CD4-positive, alpha-beta T cell (primary cell): ENCODE measurements around the gene TAX1BP1. TPM values are rescaled to one million over a fixed set of nuclear protein-coding genes. Genes with fewer than 3 reads are reported as not detected.

Source experiments
- ATAC-seq: fragments of 200-7000 bp; cut with Tn5 transposase; one replicate; pipeline ENCODE4 v1.10.0; 2022; ENCODE audit warnings: mild to moderate bottlenecking; ENCODE audit not compliant: poor library complexity
- CTCF ChIA-PET: fragments of 350-600 bp; sonication (Branson Sonifier 250); formaldehyde crosslinking; loops from one replicate; lab custom pipeline; 2021; ENCODE audit warnings: antibody characterized with exemption, inconsistent platforms; lab: Charles Lee
- POLR2A ChIA-PET: fragments of 350-600 bp; sonication (Branson Sonifier 250); formaldehyde crosslinking; loops from one replicate; lab custom pipeline; 2021; ENCODE audit warnings: antibody characterized with exemption, inconsistent platforms; lab: Charles Lee
- DNase-seq, 14 experiments: peaks; one replicate each; pipeline ENCODE4 v3.0.0-alpha.2; 2013 to 2020; ENCODE audit warnings: mixed read lengths in 2 of 14
- H3K27ac ChIP-seq, 2 donors: one replicate each; pipeline versions ENCODE4 v1.5.1 to v1.7.0; 2013; ENCODE audit warnings: low read length in 2 of 2, low read depth in 1 of 2, mild to moderate bottlenecking in 1 of 2
- H3K27me3 ChIP-seq, 2 experiments: 1 replicate in 1 of 2; 2 replicates in 1 of 2; pipeline versions ENCODE4 v1.6.1 to v1.7.0; 2013; ENCODE audit warnings: low read length in 2 of 2, control low read depth in 1 of 2, mild to moderate bottlenecking in 1 of 2, moderate library complexity in 1 of 2; ENCODE audit not compliant: insufficient read depth in 2 of 2, control insufficient read depth in 1 of 2
- H3K36me3 ChIP-seq: one replicate; pipeline ENCODE4 v1.6.1; 2013; ENCODE audit warnings: low read length, control low read depth; ENCODE audit not compliant: insufficient read depth
- H3K4me1 ChIP-seq: one replicate; pipeline ENCODE4 v1.6.1; 2013; ENCODE audit warnings: low read length, control low read depth; ENCODE audit not compliant: insufficient read depth
- H3K4me3 ChIP-seq: one replicate; pipeline ENCODE4 v1.5.1; 2013; ENCODE audit warnings: mild to moderate bottlenecking, low read length, moderate library complexity
- H3K9me3 ChIP-seq, 2 experiments: 1 replicate in 1 of 2; 2 replicates in 1 of 2; pipeline versions ENCODE4 v1.6.1 to v1.7.0; 2013; ENCODE audit warnings: low read length in 2 of 2, mild to moderate bottlenecking in 2 of 2, control low read depth in 1 of 2, moderate library complexity in 1 of 2; ENCODE audit not compliant: control insufficient read depth in 1 of 2, insufficient read depth in 1 of 2
- H3K27ac Mint-ChIP-seq: one replicate; pipeline ENCODE4 v1.8.0; 2020; ENCODE audit warnings: mixed read lengths
- H3K27me3 Mint-ChIP-seq: one replicate; pipeline ENCODE4 v1.8.0; 2021; ENCODE audit warnings: mixed read lengths
- H3K36me3 Mint-ChIP-seq: one replicate; pipeline ENCODE4 v1.8.0; 2021; ENCODE audit warnings: low read depth, mixed read lengths
- H3K4me1 Mint-ChIP-seq: one replicate; pipeline ENCODE4 v1.8.0; 2021; ENCODE audit warnings: low read depth, mixed read lengths
- H3K4me3 Mint-ChIP-seq: one replicate; pipeline ENCODE4 v1.8.0; 2020; ENCODE audit warnings: mild to moderate bottlenecking, mixed read lengths
- H3K9me3 Mint-ChIP-seq: one replicate; pipeline ENCODE4 v1.8.0; 2020; ENCODE audit warnings: mixed read lengths
- CTCF ChIP-seq: fragments of 200-600 bp; IDR thresholded peaks from one replicate; pipeline ENCODE4 v1.8.0; 2022; ENCODE audit warnings: antibody characterized with exemption, mild to moderate bottlenecking
- intact Hi-C, 2 experiments: fragments of 100-400 bp; cut with DNase I in 1 of 2; cut with micrococcal nuclease in 1 of 2; formaldehyde crosslinking; loops; one replicate each; pipeline versions ENCODE4 v1.15.1 to v1.9.0; 2023 to 2025; cut with DNase I, micrococcal nuclease
- total RNA-seq, 174 experiments: library from RNA in 2 of 174; stranded (reverse) in 2 of 174; gene quantifications; one replicate each; pipeline ENCODE4 v1.2.3 and lab custom pipeline; 2021 to 2026

TAX1BP1 gene
- total RNA-seq, 2 experiments from 2014 or later: 115 TPM

DNA sequence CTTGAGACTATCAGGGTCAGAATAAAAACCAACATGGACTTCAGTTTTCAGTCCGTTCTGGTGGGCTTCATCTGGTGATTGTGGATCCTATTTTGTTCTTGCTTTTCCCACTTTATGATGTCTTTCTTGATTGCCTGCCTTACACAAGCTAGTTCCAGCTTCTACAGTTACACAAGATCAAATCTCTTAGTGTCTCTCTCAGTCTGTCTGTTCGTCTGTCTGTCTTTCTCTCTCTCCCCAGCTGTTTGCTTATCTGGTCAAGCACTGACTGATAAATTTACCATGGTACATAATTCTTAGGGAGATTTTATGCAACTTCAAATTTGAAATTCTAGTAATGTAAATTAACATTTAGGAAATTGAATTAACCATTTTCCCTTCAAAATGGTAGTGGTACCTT, 35.8 kb downstream of the TAX1BP1 start:
- peaks cover 58% of the 10 kb centered on the region for H3K4me1 Mint-ChIP-seq
- ChIA-PET CTCF (interaction anchor here (0.9 kb wide), 1 partner anchor 35 kb away, joined by 3 read pairs; no protein-coding TSS in a partner anchor), POLR2A (no interaction called here)
- intact Hi-C loops: loop anchor here in 1 of 2 experiments (5.0 kb wide), 1 partner anchor 563 kb away; no protein-coding TSS in a partner anchor
- ATAC-seq (no peak), DNase-seq (no peak)
- H3K9me3 Mint-ChIP-seq: no peaks in the 10 kb centered on the region
- no peak overlapping the region for H3K27ac Mint-ChIP-seq
- peaks cover 77% of the 10 kb centered on the region for H3K36me3 Mint-ChIP-seq
- H3K27me3 ChIP-seq: no peaks in the 10 kb centered on the region
- no peaks in the 10 kb centered on the region for H3K4me1 ChIP-seq
- H3K27me3 Mint-ChIP-seq: no peaks in the 10 kb centered on the region
- H3K4me3 ChIP-seq: no peak overlapping the region
- no peak overlapping the region for H3K4me3 Mint-ChIP-seq
- H3K9me3 ChIP-seq: no peaks in the 10 kb centered on the region
- peaks cover 23% of the 10 kb centered on the region for H3K36me3 ChIP-seq
- H3K27ac ChIP-seq: no peak overlapping the region
- TF ChIP-seq CTCF: no peak

- Histone ChIP-seq H3K4me1 (no peaks in the 10 kb centered on the region), H3K27ac (no peak overlapping the region), H3K36me3 (peaks cover 11% of the 10 kb centered on the region), H3K4me3 (no peak overlapping the region), H3K27me3 (no peaks in the 10 kb centered on the region), H3K9me3 (no peaks in the 10 kb centered on the region)
- no peak overlapping the region for H3K27ac Mint-ChIP-seq
- H3K4me3 Mint-ChIP-seq: no peak overlapping the region
- no peak for TF ChIP-seq CTCF
- peaks cover 67% of the 10 kb centered on the region for H3K36me3 Mint-ChIP-seq
- H3K4me1 Mint-ChIP-seq: peaks cover 48% of the 10 kb centered on the region
- DNase-seq: no peak
- CTCF ChIA-PET: interaction anchor here (0.7 kb wide), 1 partner anchor 10 kb away, joined by 3 read pairs; no protein-coding TSS in a partner anchor
- no peak for ATAC-seq
- H3K27me3 Mint-ChIP-seq: no peaks in the 10 kb centered on the region
- POLR2A ChIA-PET: interaction anchor here (0.5 kb wide), 1 partner anchor 123 kb away, joined by 5 read pairs; no protein-coding TSS in a partner anchor
- intact Hi-C loops: loop anchor here in 1 of 2 experiments (5.0 kb wide), 1 partner anchor 565 kb away; no protein-coding TSS in a partner anchor
- no peaks in the 10 kb centered on the region for H3K9me3 Mint-ChIP-seq
Measured at GRCh38 chr7:27777662-27778061, 37.7 kb downstream of the TAX1BP1 start.

DNA sequence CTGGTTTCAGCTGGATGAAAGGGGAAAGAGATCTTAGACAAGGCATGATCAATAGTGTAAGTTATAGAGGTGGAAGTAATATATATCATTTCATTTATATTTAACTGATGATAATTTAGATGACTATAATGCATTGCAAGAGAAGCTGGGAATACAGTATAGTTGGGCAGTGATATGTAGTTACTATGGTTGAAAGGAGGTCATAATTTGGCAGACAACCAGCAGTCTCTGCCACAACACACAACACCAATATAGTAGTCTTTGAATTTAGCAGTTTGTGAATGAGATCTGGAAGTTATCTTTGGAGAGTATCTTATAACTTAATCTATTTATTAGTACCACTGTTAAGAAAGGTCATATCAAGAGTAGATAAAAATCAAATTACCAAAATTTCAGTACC, 39.9 kb downstream of the TAX1BP1 start:
- Mint-ChIP-seq H3K4me1 (peaks cover 43% of the 10 kb centered on the region), H3K27ac (no peak overlapping the region), H3K9me3 (no peaks in the 10 kb centered on the region), H3K36me3 (peaks cover 55% of the 10 kb centered on the region), H3K4me3 (no peak overlapping the region), H3K27me3 (no peaks in the 10 kb centered on the region)
- Histone ChIP-seq H3K27ac (no peak overlapping the region), H3K9me3 (no peaks in the 10 kb centered on the region), H3K4me3 (no peak overlapping the region), H3K36me3 (peaks cover 12% of the 10 kb centered on the region), H3K27me3 (no peaks in the 10 kb centered on the region), H3K4me1 (no peaks in the 10 kb centered on the region)
- ATAC-seq (no peak), DNase-seq (no peak)
- ChIA-PET CTCF (no interaction called here), POLR2A (no interaction called here)
- no peak for TF ChIP-seq CTCF
- intact Hi-C loops: loop anchor here in 1 of 2 experiments (5.0 kb wide), 3 partner anchors 33 to 583 kb away; no protein-coding TSS in a partner anchor
